Fibroblast of skin of right quadriceps (primary cell): ENCODE measurements around the gene TMC1.
A peak's percentile ranks its signal among the peaks of the same experiment; 100 is the strongest.

Experiments
- DNase-seq: peaks from one replicate; pipeline ENCODE4 v3.0.0-alpha.2; 2013

Gene TMC1

GRCh38 chr9:72618811-72619210 lies 97.4 kb downstream of the TMC1 start:
- DNase-seq, result no peak

GRCh38 chr9:72622186-72622585 lies 100.8 kb downstream of the TMC1 start:
- no peak for DNase-seq

- DNase-seq, result no peak
Measured at GRCh38 chr9:72623156-72623555, 101.7 kb downstream of the TMC1 start.

- DNase-seq, result no peak
Measured at GRCh38 chr9:72627147-72627546, 105.7 kb downstream of the TMC1 start.

- peak; percentile 58 for DNase-seq
Measured at GRCh38 chr9:72627956-72628540, 106.6 kb downstream of the TMC1 start.

GRCh38 chr9:72633966-72634365 lies 112.6 kb downstream of the TMC1 start:
- peak; percentile 58 for DNase-seq

- DNase-seq, result no peak
Measured at GRCh38 chr9:72635197-72635596, 113.8 kb downstream of the TMC1 start.

- peak; percentile 23 for DNase-seq
Measured at GRCh38 chr9:72636621-72637020, 115.2 kb downstream of the TMC1 start.

GRCh38 chr9:72643651-72644050 lies 122.2 kb downstream of the TMC1 start:
- no peak for DNase-seq

GRCh38 chr9:72646061-72646460 lies 124.7 kb downstream of the TMC1 start:
- no peak for DNase-seq

- DNase-seq, result no peak
Measured at GRCh38 chr9:72648324-72649126, 127.1 kb downstream of the TMC1 start.

- no peak for DNase-seq
Measured at GRCh38 chr9:72649127-72649442, 127.7 kb downstream of the TMC1 start.

- DNase-seq, result no peak
Measured at GRCh38 chr9:72650206-72650605, 128.8 kb downstream of the TMC1 start.

- DNase-seq, result no peak
Measured at GRCh38 chr9:72656021-72656420, 134.6 kb downstream of the TMC1 start.

- DNase-seq, result no peak
Measured at GRCh38 chr9:72657023-72657422, 135.6 kb downstream of the TMC1 start.

GRCh38 chr9:72658703-72659102 lies 137.3 kb downstream of the TMC1 start:
- DNase-seq, result no peak

GRCh38 chr9:72661401-72662135 lies 140.2 kb downstream of the TMC1 start:
- DNase-seq, result peak; percentile 72

- DNase-seq, result peak; percentile 82
Measured at GRCh38 chr9:72665421-72665820, 144.0 kb downstream of the TMC1 start.

- no peak for DNase-seq
Measured at GRCh38 chr9:72667181-72667580, 145.8 kb downstream of the TMC1 start.

- peak; percentile 36 for DNase-seq
Measured at GRCh38 chr9:72674961-72675360, 153.6 kb downstream of the TMC1 start.

- peak; percentile 68 for DNase-seq
Measured at GRCh38 chr9:72675586-72675985, 154.2 kb downstream of the TMC1 start.

GRCh38 chr9:72680593-72681282 lies 159.3 kb downstream of the TMC1 start:
- no peak for DNase-seq

- no peak for DNase-seq
Measured at GRCh38 chr9:72681283-72681630, 159.8 kb downstream of the TMC1 start.

GRCh38 chr9:72684615-72685014 lies 163.2 kb downstream of the TMC1 start:
- DNase-seq, result no peak
